ENCODE measurements around the gene LCN9. TPM values are rescaled to one million over a fixed set of nuclear protein-coding genes. Genes with fewer than 3 reads are reported as not detected.

Gene LCN9
- total and polyA plus RNA-seq, 2 of the 4 experiments (the other 2 are of a cell fraction) = not detected

DNA sequence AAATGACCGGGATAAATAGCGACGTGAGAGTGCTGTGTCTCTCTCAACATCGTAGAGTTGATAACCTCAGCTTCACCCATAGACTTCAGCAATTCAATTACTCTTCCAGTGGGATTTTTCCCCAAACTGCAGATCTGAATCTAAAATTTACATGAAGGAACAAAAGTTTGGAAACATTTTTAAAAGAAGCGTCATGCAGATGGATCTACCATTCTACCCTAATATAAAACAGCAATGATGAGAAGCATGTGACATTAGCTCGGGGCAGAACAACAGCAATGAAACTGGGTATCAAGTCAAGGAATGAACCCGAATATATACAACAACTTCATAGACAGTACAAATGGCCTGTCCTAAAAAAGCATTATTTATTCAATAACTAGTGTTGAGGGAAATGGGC, 42.6 kb upstream of the LCN9 start:
- H2AFZ ChIP-seq (replicated peaks; ENCODE audit: low read length, poor library complexity) = no peak overlapping the region
- in situ Hi-C loops (cut with MboI; ENCODE audit: low sequenced_read_pairs) (loop anchor here (25.0 kb wide), 1 partner anchor 317 kb away; no protein-coding TSS in a partner anchor), intact Hi-C loops (cut with micrococcal nuclease) (no loop called here), dilution Hi-C loops (cut with HindIII; ENCODE audit: low sequenced_read_pairs, unreplicated experiment) (no loop called here)
- H3K18ac ChIP-seq (ENCODE audit: low read depth, low read length) = no peak overlapping the region
- TF ChIP-seq MAFK (IDR thresholded peaks at IDR 0.05; ENCODE audit: low read depth, low read length) (no peak), POLR2A (IDR thresholded peaks at IDR 0.05; ENCODE audit: low read depth, low read length) (no peak), CHD1 (IDR thresholded peaks at IDR 0.05; ENCODE audit: low read depth, low read length) (no peak), RFX5 (IDR thresholded peaks at IDR 0.05; ENCODE audit: low read depth, low read length) (no peak), FOS (IDR thresholded peaks at IDR 0.05; ENCODE audit: low read depth, low read length) (no peak), CEBPB (IDR thresholded peaks at IDR 0.05; ENCODE audit: low read depth, low read length) (no peak), MXI1 (IDR thresholded peaks at IDR 0.05; ENCODE audit: borderline replicate concordance, low read depth, low read length) (no peak), MAZ (IDR thresholded peaks at IDR 0.05; ENCODE audit: borderline replicate concordance, low read depth, low read length) (no peak), BHLHE40 (IDR thresholded peaks at IDR 0.05; ENCODE audit: low read depth, low read length) (no peak), NFE2L2 (IDR thresholded peaks at IDR 0.05; ENCODE audit: low read depth, low read length) (no peak), RCOR1 (IDR thresholded peaks at IDR 0.05; ENCODE audit: insufficient replicate concordance, low read length) (no peak), SMC3 (IDR thresholded peaks at IDR 0.05; ENCODE audit: low read depth, low read length) (no peak), RAD21 (IDR thresholded peaks at IDR 0.05; ENCODE audit: low read length) (no peak)
- TF ChIP-seq, protein P1, sequence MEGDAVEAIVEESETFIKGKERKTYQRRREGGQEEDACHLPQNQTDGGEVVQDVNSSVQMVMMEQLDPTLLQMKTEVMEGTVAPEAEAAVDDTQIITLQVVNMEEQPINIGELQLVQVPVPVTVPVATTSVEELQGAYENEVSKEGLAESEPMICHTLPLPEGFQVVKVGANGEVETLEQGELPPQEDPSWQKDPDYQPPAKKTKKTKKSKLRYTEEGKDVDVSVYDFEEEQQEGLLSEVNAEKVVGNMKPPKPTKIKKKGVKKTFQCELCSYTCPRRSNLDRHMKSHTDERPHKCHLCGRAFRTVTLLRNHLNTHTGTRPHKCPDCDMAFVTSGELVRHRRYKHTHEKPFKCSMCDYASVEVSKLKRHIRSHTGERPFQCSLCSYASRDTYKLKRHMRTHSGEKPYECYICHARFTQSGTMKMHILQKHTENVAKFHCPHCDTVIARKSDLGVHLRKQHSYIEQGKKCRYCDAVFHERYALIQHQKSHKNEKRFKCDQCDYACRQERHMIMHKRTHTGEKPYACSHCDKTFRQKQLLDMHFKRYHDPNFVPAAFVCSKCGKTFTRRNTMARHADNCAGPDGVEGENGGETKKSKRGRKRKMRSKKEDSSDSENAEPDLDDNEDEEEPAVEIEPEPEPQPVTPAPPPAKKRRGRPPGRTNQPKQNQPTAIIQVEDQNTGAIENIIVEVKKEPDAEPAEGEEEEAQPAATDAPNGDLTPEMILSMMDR (conservative IDR thresholded peaks at IDR 0.05; ENCODE audit: low read depth, low read length) = no peak
- TF ChIP-seq, protein P2, sequence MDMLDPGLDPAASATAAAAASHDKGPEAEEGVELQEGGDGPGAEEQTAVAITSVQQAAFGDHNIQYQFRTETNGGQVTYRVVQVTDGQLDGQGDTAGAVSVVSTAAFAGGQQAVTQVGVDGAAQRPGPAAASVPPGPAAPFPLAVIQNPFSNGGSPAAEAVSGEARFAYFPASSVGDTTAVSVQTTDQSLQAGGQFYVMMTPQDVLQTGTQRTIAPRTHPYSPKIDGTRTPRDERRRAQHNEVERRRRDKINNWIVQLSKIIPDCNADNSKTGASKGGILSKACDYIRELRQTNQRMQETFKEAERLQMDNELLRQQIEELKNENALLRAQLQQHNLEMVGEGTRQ (IDR thresholded peaks at IDR 0.05; ENCODE audit: low read depth, low read length) = no peak
- TF ChIP-seq, protein P3, sequence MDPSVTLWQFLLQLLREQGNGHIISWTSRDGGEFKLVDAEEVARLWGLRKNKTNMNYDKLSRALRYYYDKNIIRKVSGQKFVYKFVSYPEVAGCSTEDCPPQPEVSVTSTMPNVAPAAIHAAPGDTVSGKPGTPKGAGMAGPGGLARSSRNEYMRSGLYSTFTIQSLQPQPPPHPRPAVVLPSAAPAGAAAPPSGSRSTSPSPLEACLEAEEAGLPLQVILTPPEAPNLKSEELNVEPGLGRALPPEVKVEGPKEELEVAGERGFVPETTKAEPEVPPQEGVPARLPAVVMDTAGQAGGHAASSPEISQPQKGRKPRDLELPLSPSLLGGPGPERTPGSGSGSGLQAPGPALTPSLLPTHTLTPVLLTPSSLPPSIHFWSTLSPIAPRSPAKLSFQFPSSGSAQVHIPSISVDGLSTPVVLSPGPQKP (IDR thresholded peaks at IDR 0.05; ENCODE audit: borderline replicate concordance, low read depth, low read length) = no peak
- H4K91ac ChIP-seq (ENCODE audit: insufficient read depth, low read depth, low read length) = no peak overlapping the region
- H4K5ac ChIP-seq (ENCODE audit: low read depth, low read length) = no peak overlapping the region
- H3K9me3 ChIP-seq (ENCODE audit: control insufficient read depth, insufficient read depth, low read length) = no peaks in the 10 kb centered on the region
- H4K20me1 ChIP-seq (ENCODE audit: insufficient read depth, low read length) = no peaks in the 10 kb centered on the region
- POLR2A ChIA-PET (ENCODE audit: unreplicated experiment) = no interaction called here
- no peak overlapping the region for H2AK5ac ChIP-seq (ENCODE audit: low read depth, low read length)
- no peaks in the 10 kb centered on the region for H3K36me3 ChIP-seq (ENCODE audit: control insufficient read depth, insufficient read depth, low read length)
- H3K14ac ChIP-seq (replicated peaks; ENCODE audit: low read depth, low read length) = no peak overlapping the region
- H2BK120ac ChIP-seq (ENCODE audit: low read depth, low read length) = no peak overlapping the region
- no peak overlapping the region for H3K4me3 ChIP-seq (ENCODE audit: insufficient read depth, low read depth, low read length)
- WGBS, 2 experiments (ENCODE audit: extremely low coverage in 2 of 2, insufficient read length in 1 of 2) = no CpG with 5 or more reads among the region's 7 CpGs
- H3K4me2 ChIP-seq (ENCODE audit: low read depth, low read length) = no peak overlapping the region
- no peak for ATAC-seq (ENCODE audit: low read depth)
- no peak for DNase-seq
- no peaks in the 10 kb centered on the region for H3K4me1 ChIP-seq (ENCODE audit: control insufficient read depth, insufficient read depth, low read length)
- H3K79me1 ChIP-seq (ENCODE audit: low read depth in 1 of 2, low read length in 2 of 2) = no peaks in the 10 kb centered on the region
- H2AK9ac ChIP-seq (replicated peaks; ENCODE audit: low read depth, low read length, poor library complexity) = no peak overlapping the region
- no peaks in the 10 kb centered on the region for H3K9me1 ChIP-seq (ENCODE audit: insufficient read depth, low read length)
- no peak overlapping the region for H3K4ac ChIP-seq (ENCODE audit: low read depth, low read length)
- CTCF ChIA-PET = no interaction called here
- no peak overlapping the region for H3K27ac ChIP-seq (ENCODE audit: insufficient read depth, low read length)
- H3K23ac ChIP-seq (ENCODE audit: low read depth, low read length) = no peak overlapping the region
- BruUV-seq (replicated peaks) = no TSS peak
- H3K9ac ChIP-seq (ENCODE audit: low read depth, low read length) = no peak overlapping the region
- H3K56ac ChIP-seq (ENCODE audit: extremely low read depth, insufficient read depth, low read length) = no peak overlapping the region
- no peak overlapping the region for H4K8ac ChIP-seq (ENCODE audit: low read depth in 2 of 2, low read length in 2 of 2)
- no peak overlapping the region for H2BK5ac ChIP-seq (ENCODE audit: low read depth, low read length, poor library complexity, severe bottlenecking)
- H3K27me3 ChIP-seq (ENCODE audit: control insufficient read depth, insufficient read depth, low read length) = no peaks in the 10 kb centered on the region; the same call in 1 of the 2 replicates
- H2BK20ac ChIP-seq (ENCODE audit: low read depth, low read length) = no peak overlapping the region
- no peak overlapping the region for H2BK15ac ChIP-seq (ENCODE audit: low read depth, low read length)
